Peyer's patch (tissue), 4 donors: ENCODE results near the gene NHSL2.

ENCODE experiments used
- POLR2A ChIP-seq, 2 donors: fragments of 450-650 bp; IDR thresholded peaks; one replicate each; pipeline ENCODE4 v1.5.1; 2017; ENCODE audit warnings: antibody characterized with exemption in 2 of 2, mild to moderate bottlenecking in 2 of 2, moderate library complexity in 2 of 2
- TF ChIP-seq, protein P1 (sequence below), 6 experiments: fragments of 450-650 bp in 4 of 6; fragments of 200-600 bp in 2 of 6; sonication (generic) in 1 of 6; IDR thresholded peaks; one replicate each; pipeline ENCODE4 v1.5.1; 2017 to 2019; ENCODE audit warnings: antibody characterized with exemption in 6 of 6, mild to moderate bottlenecking in 3 of 6, moderate library complexity in 1 of 6

DNA sequence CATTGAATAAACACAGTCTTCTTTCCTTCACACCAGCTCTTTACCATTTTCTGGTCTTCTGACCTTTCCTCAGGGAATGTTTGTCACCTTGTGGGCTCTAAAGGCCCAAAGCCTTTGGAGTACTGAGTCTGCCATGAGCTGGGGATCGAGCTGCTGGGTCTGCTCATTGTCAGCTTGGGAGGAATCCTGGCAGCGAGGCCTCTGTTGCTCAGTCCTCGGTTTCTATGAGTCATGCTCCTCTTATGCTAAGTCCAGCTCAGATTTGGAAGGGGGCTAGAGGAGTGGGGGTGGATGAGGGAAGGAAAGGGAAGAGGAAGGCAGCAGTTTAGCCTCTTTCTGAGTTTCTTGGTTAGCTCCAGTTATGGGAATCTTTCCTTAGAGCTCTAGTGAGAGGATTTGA, 31.1 kb downstream of the NHSL2 start:
- TF ChIP-seq, protein P1, sequence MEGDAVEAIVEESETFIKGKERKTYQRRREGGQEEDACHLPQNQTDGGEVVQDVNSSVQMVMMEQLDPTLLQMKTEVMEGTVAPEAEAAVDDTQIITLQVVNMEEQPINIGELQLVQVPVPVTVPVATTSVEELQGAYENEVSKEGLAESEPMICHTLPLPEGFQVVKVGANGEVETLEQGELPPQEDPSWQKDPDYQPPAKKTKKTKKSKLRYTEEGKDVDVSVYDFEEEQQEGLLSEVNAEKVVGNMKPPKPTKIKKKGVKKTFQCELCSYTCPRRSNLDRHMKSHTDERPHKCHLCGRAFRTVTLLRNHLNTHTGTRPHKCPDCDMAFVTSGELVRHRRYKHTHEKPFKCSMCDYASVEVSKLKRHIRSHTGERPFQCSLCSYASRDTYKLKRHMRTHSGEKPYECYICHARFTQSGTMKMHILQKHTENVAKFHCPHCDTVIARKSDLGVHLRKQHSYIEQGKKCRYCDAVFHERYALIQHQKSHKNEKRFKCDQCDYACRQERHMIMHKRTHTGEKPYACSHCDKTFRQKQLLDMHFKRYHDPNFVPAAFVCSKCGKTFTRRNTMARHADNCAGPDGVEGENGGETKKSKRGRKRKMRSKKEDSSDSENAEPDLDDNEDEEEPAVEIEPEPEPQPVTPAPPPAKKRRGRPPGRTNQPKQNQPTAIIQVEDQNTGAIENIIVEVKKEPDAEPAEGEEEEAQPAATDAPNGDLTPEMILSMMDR (IDR thresholded peaks at IDR 0.05): no peak
- no peak for TF ChIP-seq POLR2A (IDR thresholded peaks at IDR 0.05)
